Stimulated activated CD4-positive, alpha-beta T cell treated with anti-CD3 and anti-CD28 coated beads, Interleukin-4, amount 100 ng/mL, for 4 hours (primary cell): ENCODE measurements around the gene MPG.

Experiments
- DNase-seq, 2 experiments: peaks; one replicate each; pipeline ENCODE4 v3.0.0-alpha.2; 2020

Gene MPG

DNA sequence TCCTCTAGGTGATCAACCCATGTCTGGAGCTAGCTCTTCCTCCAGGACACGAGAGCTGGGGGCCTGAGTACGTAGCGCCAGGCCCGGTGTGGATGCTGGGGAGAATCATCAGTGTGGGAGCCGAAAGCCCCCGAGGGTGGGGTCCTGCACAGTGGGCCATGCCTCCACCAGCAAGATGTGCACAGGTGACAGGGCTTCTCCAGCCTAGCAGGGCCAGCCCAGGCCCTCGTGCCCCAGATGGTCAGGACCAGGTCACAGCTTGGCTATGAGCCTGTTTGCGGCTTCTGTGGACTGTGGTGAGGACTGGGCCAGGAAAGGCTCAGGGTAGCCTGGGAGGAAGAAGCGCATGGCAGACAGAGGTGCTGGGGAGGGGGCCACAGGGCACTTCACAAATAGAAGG is 7.8 kb downstream of the MPG start:
- DNase-seq, result no peak

DNA sequence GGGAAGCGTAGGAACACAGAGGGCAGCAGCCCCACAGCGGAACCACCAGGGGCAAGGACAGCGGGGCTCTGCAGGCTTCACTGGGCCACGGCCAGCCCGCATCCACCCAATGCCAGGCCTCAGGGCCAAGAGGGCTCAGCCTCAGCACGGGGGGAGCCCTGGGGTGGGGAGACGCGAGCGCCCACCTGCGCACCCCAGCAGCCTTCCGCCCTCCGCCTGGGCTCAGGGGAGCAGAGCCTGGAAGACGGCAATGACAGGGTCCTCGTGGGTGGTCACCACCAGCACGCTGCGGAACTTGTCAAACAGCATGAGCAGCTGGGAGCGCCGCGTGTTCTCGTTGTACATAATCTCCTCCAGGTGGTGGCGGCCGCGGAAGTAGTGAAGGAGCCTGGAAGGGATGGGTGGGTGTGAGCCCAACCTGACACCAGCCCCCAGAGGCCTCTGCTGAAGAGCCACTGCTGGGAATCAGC is 8.5 kb downstream of the MPG start:
- DNase-seq, result no peak

- DNase-seq, result no peak
These were observed 10.6 kb downstream of the MPG start for GRCh38 chr16:88613-89012.

DNA sequence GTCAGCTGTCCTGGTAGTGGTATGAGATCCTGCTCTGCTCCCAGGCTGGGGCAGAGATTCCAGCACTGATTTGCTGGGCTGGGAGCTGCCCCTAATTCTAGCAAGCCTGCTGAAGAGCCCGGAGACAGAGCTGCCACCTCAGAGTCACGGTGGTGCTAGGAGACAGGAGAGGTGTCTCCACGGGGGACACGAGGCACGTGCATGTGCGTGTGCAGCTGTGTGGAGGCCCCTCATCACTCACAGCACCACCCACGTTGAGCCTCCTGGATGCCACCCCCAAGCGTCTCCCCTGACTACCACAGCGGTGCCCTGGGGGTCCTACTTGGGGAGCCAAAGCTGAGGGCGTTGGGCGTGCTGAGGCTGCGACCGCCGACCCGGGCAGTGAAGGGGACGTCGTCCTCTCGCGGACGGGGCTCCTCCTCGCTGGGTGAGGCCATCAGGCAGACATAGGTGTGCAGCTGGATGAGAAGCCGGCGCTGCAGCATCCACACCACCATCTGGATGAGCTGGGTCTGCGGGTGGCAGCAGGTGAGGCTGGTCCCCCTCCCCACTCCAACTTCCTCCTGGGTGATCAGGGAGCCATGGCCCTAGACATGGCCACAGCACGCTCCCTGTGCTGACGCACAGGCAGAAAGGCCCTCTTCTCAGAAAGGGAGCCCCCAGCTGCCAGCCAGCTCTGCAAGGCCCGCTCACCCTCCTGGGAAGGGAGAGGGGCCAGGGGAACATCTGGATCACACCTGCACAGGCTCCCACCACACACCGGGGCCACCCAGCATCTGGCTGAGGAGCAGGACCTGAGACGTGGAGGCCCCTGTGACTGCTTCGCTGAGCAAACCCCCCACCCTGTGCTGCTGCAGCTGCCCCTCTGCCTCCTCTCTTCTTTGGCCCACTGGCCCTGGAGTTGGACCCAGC is 11.6 kb downstream of the MPG start:
- DNase-seq, result no peak

- DNase-seq, result no peak
These were observed 13.5 kb downstream of the MPG start for GRCh38 chr16:91484-91883.

- no peak for DNase-seq
These were observed 14.7 kb downstream of the MPG start for GRCh38 chr16:92431-93339.

DNA sequence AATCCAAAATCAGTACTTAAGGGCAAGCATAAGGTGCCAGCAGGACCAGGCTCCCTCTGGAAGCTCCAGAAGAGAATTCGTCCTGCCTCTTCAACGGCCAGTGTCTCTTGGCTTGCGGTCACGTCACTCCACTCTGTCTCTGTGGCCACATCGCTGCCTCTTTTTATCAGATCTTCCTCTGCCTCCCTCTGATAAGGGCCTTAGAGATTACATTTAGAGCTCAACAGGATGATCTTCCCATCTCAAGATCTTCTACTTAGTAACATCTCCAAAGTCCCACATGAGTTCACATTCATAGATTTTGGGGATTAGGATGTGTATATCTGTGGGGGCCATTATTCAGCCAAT is 16.9 kb downstream of the MPG start:
- DNase-seq, result no peak

DNA sequence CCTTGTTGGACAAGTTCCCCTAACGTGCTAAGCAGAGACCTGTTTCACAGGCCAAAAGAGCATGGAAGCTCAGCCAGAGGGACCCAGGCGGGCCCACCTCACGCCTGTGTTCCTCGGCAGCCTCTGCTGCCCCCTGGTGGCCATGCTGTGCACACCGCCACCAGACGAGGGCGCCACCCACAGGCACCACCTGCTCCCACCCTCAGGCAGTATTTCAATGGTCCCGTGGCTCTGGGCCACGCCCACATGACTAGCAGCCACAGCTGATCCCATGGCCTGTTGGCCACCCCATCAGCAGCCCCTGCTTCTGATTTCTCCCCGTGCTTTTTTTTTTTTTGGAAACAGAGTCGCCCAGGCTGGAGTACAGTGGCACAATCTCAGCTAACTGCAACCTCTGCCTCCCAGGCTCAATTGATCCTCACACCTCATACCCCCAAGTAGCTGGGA is 18.9 kb downstream of the MPG start:
- DNase-seq, result peak; percentile 82 to 84

- DNase-seq, result no peak
These were observed 19.8 kb downstream of the MPG start for GRCh38 chr16:97822-98221.

DNA sequence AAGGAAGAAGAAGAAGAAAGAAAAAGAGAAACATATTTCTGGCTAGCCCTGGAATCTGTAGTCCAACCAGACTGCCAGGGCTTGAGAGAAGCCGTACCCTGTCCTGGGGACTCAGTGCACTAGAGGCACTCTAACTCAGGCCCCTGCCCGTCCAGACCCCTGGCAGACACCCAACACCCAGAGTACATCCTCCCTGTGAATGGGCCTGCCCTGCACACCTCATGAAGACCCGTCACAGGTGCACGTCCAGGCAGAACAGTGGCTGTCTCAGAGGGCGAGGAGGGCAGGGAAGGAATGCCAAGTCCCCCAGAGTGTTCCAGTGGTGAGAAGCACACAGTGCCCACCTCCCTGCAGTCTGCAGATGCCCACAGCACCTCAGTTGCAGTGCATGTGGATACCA is 23.0 kb downstream of the MPG start:
- DNase-seq, result no peak

- no peak for DNase-seq
These were observed 23.6 kb downstream of the MPG start for GRCh38 chr16:101586-101985.

GRCh38 chr16:102060-102855 is 24.2 kb downstream of the MPG start:
- no peak for DNase-seq

DNA sequence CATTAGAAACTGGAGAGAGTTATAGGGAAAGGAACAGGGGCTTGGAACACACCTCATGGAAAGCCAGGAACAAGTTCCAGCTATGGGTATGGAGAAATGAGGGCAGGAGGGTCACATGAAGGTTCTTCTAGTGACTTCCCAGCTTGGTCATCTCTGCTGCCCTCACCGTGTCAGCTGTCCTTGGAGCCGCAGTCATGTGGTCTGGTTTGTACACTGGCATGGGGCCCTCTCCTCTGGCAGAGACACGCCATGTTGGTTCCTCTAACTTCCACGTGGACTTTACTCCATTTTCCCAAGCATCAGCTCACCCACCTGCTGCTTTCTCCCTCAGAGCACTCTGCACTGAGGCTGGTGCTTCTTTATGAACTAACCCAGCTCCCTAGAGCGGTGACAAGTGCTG is 26.3 kb downstream of the MPG start:
- no peak for DNase-seq

DNA sequence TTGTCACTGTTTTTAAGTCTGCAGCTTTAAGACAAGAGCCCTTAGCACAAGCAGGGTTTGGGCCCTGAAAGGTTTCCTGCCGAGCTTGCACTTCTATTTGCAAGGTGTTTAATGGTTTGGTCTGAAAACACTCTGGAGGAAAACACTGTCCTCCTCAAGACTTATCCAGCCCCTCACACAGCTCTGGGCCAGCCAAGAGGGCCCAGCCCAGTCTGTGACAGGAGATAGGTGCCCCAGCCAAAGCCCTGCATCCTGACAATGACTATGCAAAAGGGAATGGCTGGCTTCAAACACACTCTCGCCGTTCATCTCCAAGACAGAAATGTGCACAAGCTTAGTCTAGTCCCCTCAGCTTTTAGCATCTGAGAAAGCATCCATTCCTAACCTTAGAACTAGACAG is 26.9 kb downstream of the MPG start:
- no peak for DNase-seq

DNA sequence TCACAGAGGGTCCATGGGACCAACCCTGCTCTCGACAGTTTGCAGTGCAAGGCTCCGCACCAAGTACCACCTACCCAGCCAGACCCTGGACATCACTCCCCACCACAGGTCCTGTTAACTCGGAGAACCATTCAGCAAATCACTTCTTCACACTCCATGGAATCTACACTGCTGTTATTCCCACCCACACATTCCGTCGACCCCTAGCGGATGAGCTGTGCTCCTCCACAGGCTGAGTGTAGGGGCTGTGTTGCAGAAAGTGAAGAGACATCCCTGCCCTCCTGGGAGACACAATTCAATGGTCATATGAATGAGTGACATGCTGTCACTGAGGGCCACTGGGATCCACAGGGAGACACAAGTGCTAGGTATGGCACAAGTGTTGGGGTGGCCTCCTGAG is 27.5 kb downstream of the MPG start:
- no peak for DNase-seq

- DNase-seq, result peak; percentile 20 to 50
These were observed 28.7 kb downstream of the MPG start for GRCh38 chr16:106623-107324.

DNA sequence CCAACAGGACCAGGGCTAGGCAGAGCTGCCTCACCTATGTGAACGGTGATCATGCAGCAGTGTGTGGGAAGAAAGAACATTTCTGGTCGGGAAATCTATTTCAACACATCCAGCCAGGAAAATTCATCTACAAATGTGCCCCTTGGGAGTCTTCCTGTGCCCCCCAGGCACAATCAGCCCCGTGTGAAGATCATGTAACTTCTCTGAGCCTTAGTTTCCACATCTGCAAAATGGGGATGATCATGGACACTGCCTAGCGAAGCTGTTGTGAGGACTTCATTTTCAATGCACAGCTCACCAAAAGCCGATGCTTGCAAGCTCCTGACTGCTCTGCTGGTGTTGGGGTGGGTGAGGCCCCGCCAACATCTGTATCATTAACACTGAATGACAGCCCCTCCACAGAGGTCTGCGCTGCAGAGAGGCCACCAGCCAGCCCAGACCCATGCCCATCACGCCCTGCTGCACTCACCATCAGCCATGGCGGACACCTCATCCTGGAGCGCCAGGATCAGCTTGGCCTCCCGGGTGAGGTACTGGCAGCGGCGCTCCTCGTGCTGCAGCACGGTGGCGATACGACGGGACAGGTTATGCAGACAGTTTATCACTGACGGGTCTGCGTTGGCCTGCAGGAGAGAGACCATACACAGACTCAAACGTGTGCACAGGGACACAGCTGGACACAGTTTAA is 34.3 kb downstream of the MPG start:
- DNase-seq, result no peak

DNA sequence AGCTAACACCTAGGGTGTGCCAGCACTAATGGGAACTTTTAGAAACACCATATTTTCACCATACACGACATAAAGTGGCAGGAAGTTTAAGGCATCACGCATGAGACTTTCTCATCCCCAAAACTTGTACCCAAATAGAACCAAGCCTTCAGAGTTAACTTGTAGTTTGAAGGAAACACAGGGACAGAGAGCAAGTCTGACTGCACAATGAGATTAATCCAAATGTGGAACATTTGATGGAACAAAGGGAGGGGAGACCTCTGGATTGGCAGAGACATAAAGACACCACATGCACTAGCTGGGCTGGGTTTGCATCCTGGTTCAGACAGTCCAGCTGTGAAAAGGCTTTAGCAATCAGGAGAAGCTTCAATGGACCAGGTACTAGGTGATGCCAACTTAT is 36.3 kb downstream of the MPG start:
- DNase-seq, result no peak

- no peak for DNase-seq
These were observed 38.0 kb downstream of the MPG start for GRCh38 chr16:116015-116414.

DNA sequence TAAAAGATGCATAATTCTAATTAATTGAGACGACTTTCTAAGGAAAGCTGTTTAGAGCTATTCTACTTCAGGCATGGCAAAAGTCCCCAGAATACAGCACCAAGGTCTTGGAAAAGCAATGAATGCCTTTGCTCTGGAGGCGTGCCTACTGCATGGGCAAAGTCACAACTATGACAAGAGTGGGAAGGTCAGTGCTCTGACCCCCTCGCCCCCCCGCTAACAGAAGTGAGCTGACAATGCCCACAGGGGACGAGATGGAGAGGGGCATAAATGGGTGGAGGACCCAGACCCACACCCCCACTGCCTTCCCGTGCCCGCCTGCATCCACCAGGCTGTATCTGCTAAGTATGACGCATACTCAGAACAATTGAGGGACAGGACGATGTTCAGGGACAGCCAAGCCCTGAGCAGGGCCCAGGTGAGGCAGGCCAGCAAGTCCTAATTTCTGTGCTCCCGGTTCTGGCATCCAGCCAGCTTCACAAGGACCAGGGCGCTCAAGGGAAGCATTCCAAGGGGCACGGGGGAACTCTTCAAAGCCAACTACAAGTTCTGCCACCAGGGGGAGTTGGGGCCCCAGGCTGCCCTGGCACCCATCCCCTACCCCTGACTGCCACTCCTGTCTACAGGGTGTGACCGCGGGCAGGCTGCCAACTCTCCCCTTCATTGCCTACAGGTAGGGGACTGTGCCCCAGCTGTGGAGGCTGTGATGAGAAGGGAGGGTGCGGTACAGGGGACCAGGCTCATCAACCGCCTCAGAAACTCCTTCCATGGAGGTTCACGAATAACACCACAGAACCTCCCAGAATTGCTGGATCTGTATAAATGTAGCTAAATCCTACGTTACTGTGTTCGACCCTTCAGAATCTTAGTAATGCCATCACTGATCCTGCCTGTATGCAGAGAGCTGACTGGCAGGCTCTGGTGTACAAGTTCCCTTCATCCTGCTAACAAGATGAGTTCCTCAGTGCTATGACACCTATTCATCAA is 39.6 kb downstream of the MPG start:
- DNase-seq, result peak; percentile 58 to 60
